IPS DF 19.7 (cell line): Measurements from ENCODE around the gene RBMS1.
"Not testable (repeated sequence)": the region's sequence is repeated elsewhere in the genome, so short reads cannot be mapped to it uniquely, and the experiment has no call there.

Experiments
- DNase-seq: peaks from one replicate; pipeline ENCODE4 v3.0.0-alpha.2; 2013; ENCODE audit warnings: low read depth, low spot score

The RBMS1 gene

GRCh38 chr2:160471950-160472349 lies 21.7 kb downstream of the RBMS1 start:
- DNase-seq: no peak

GRCh38 chr2:160469621-160470204 lies 23.9 kb downstream of the RBMS1 start:
- no peak for DNase-seq

GRCh38 chr2:160469164-160469563 lies 24.4 kb downstream of the RBMS1 start:
- DNase-seq: no peak

GRCh38 chr2:160467086-160467485 lies 26.5 kb downstream of the RBMS1 start:
- DNase-seq: no peak

GRCh38 chr2:160465406-160465805 lies 28.2 kb downstream of the RBMS1 start:
- DNase-seq: no peak

- DNase-seq: no peak
Observed at GRCh38 chr2:160465002-160465401, 28.6 kb downstream of the RBMS1 start.

- DNase-seq: no peak
Observed at GRCh38 chr2:160464017-160464416, 29.6 kb downstream of the RBMS1 start.

GRCh38 chr2:160463245-160463644 lies 30.4 kb downstream of the RBMS1 start:
- DNase-seq: no peak

GRCh38 chr2:160460333-160460731 lies 33.3 kb downstream of the RBMS1 start:
- DNase-seq: no peak

- DNase-seq: no peak
Observed at GRCh38 chr2:160459538-160460332, 33.9 kb downstream of the RBMS1 start.

GRCh38 chr2:160458718-160459453 lies 34.7 kb downstream of the RBMS1 start:
- DNase-seq: no peak

GRCh38 chr2:160457588-160457987 lies 36.0 kb downstream of the RBMS1 start:
- DNase-seq: no peak

GRCh38 chr2:160454070-160454797 lies 39.4 kb downstream of the RBMS1 start:
- no peak for DNase-seq

- no peak for DNase-seq
Observed at GRCh38 chr2:160453111-160453820, 40.3 kb downstream of the RBMS1 start.

GRCh38 chr2:160450486-160450885 lies 43.1 kb downstream of the RBMS1 start:
- no peak for DNase-seq

- not testable (repeated sequence) for DNase-seq
Observed at GRCh38 chr2:160448821-160449220, 44.8 kb downstream of the RBMS1 start.

- no peak for DNase-seq
Observed at GRCh38 chr2:160445673-160446072, 47.9 kb downstream of the RBMS1 start.

GRCh38 chr2:160442603-160443002 lies 51.0 kb downstream of the RBMS1 start:
- no peak for DNase-seq

GRCh38 chr2:160440888-160441287 lies 52.7 kb downstream of the RBMS1 start:
- DNase-seq: no peak

- not testable (repeated sequence) for DNase-seq
Observed at GRCh38 chr2:160439038-160439437, 54.6 kb downstream of the RBMS1 start.

GRCh38 chr2:160437273-160437672 lies 56.3 kb downstream of the RBMS1 start:
- DNase-seq: no peak
